Immature natural killer cell (primary cell): Measurements from ENCODE around the gene RELT. TPM values are rescaled to one million over a fixed set of nuclear protein-coding genes. Genes with fewer than 3 reads are reported as not detected.
A peak's percentile ranks its signal among the peaks of the same experiment; 100 is the strongest.

Experiments
- DNase-seq, 3 donors: peaks; one replicate each; pipeline ENCODE4 v3.0.0; 2022; ENCODE audit warnings: mixed read lengths in 1 of 3
- H3K27ac Mint-ChIP-seq, 6 donors: one replicate each; pipeline ENCODE4 v1.8.0; 2020; ENCODE audit warnings: mixed read lengths in 6 of 6, mild to moderate bottlenecking in 5 of 6, inconsistent platforms in 4 of 6, moderate library complexity in 3 of 6
- H3K27me3 Mint-ChIP-seq, 3 donors: one replicate each; pipeline ENCODE4 v1.8.0; 2020 to 2021; ENCODE audit warnings: low read depth in 3 of 3, mild to moderate bottlenecking in 3 of 3, mixed read lengths in 3 of 3, moderate library complexity in 3 of 3, inconsistent platforms in 1 of 3
- H3K36me3 Mint-ChIP-seq, 3 donors: one replicate each; pipeline ENCODE4 v1.8.0; 2020; ENCODE audit warnings: mixed read lengths in 3 of 3, inconsistent platforms in 2 of 3, mild to moderate bottlenecking in 2 of 3
- H3K4me1 Mint-ChIP-seq, 2 donors: one replicate each; pipeline ENCODE4 v1.8.0; 2020; ENCODE audit warnings: inconsistent platforms in 2 of 2, mild to moderate bottlenecking in 2 of 2, mixed read lengths in 2 of 2, moderate library complexity in 1 of 2
- H3K4me3 Mint-ChIP-seq, 5 donors: one replicate each; pipeline ENCODE4 v1.8.0; 2020; ENCODE audit warnings: mild to moderate bottlenecking in 5 of 5, mixed read lengths in 5 of 5, inconsistent platforms in 3 of 5, moderate library complexity in 3 of 5
- H3K9me3 Mint-ChIP-seq, 6 donors: one replicate each; pipeline ENCODE4 v1.8.0; 2020; ENCODE audit warnings: mild to moderate bottlenecking in 6 of 6, mixed read lengths in 6 of 6, inconsistent platforms in 4 of 6, moderate library complexity in 3 of 6
- polyA plus RNA-seq, 3 donors: library from polyadenylated mRNA; unstranded; fragments of 300-500 nt; fragmentation: Illumina TruSeq; gene quantifications; one replicate each; pipeline ENCODE4 v1.2.3, GENCODE V29; 2021

Gene RELT
- polyA plus RNA-seq, 3 donors from 2014 or later = 2.8 to 5.4 (median 3.6) TPM

DNA sequence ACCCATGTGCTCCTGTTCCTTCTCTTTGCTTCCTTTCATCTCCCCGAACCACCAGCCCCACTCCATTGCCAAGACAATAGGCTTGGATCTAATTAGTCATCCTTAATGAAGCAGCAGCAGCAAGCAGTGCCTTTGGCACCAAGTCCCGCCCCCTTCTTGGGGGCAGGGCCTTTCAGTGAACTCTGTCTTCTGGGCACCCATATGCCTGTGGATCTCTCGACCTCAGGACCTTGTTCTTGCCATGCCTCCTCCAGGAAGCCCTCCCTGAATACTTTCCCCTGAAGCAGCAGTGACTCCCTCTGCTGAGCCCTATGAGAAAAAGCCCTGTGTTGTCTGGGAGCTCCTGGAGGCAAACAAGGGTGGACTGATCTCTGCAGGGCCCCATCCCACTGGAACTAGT, 36.0 kb upstream of the RELT start:
- H3K27me3 Mint-ChIP-seq = peaks cover 4 to 8% (median 6%) of the 10 kb centered on the region in 3 donors
- no peaks in the 10 kb centered on the region for H3K4me1 Mint-ChIP-seq
- DNase-seq = no peak
- H3K9me3 Mint-ChIP-seq = no peaks in the 10 kb centered on the region
- no peaks in the 10 kb centered on the region for H3K36me3 Mint-ChIP-seq
- H3K27ac Mint-ChIP-seq = peak overlapping the region in 1 of 6 donors; percentile 74
- H3K4me3 Mint-ChIP-seq = no peak overlapping the region

DNA sequence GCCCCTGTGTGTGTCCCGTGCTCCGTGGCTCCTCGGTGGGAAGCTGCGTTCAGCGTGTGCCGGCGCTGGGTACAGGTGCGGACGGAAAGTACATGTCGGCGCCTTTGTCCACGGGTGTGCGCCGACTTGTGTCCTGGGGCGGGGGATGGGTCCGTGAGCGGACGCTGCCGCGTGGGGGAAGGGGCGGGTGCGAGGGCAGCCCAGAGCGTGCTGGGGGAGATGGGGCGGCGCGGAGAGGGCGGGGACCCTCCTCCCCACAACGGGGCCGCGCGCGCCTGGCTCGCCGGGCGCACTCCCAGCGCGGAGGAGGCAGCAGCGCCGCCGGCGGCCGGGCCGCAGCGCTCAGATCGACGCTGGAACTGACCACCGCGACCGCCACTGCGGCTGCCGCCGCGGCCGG, 33.6 kb upstream of the RELT start:
- Mint-ChIP-seq H3K36me3 (no peaks in the 10 kb centered on the region), H3K27ac (no peak overlapping the region), H3K4me3 (no peak overlapping the region), H3K9me3 (no peaks in the 10 kb centered on the region), H3K27me3 (peaks cover 1 to 6% (median 5%) of the 10 kb centered on the region in 3 donors), H3K4me1 (no peaks in the 10 kb centered on the region)
- DNase-seq = no peak

DNA sequence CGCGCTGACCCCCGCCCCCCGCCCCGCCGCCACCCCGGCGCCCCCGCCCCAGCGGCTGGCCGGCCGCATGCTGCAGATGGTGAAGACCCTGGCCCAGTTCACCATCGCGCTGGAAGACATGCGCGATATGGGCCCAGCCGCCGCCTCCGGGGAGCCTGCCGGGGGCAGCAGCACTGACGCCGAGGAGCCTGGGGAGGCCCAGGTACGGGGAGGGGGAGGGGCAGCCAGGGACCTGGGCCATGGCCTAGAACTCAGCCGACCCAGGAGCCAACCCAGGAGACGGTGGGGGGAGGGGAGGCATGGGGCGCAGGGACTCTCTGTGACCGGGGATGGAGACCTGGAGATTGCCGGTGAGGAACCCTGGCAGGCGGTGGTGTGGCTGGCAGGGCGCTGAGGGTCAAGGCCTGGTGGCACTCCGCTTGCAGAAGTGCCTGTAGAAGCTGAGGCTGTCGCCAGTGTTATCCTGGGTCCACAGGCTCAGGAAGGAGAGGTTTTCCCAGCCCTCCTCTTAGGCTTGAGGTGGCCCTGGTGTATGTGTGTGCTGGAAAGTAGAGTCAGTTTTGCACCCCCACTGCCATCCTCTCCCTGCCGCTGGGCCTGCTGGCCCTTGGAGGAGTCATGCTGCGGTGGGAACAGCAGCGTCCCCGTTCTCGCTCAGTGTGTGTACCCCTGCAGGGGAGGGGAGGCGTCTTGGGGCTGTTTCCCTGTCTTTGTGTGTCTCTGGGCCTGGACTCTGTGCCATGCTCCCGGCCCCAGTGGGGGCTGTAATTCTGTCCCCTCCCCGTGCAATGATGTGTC, 32.9 kb upstream of the RELT start:
- H3K9me3 Mint-ChIP-seq = no peaks in the 10 kb centered on the region
- H3K27me3 Mint-ChIP-seq = peaks cover 0 to 6% (median 5%) of the 10 kb centered on the region in 3 donors
- no peaks in the 10 kb centered on the region for H3K36me3 Mint-ChIP-seq
- no peak overlapping the region for H3K27ac Mint-ChIP-seq
- no peaks in the 10 kb centered on the region for H3K4me1 Mint-ChIP-seq
- H3K4me3 Mint-ChIP-seq = no peak overlapping the region
- no peak for DNase-seq

DNA sequence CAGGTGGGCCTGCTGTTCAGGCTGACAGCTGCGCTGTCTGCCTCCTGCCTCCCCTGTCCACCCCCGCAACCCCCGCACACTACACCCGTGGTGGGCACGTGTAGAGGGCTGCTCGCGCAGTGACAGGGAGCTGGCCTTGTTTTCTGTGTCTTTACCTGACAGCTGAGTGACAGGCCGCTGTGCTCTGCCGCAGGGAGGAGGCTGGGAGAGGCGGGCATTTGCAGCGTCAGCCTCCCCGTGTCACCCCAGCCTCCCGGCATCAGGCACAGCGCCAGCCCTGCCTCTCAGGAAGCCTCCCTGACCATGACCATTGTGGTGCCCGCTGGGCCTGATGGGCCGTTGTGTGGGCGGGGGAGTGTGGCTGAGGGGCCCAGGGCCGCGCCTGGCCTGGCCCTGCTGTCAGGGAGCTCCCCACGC, 32.0 kb upstream of the RELT start:
- peaks cover 3 to 8% (median 7%) of the 10 kb centered on the region in 3 donors for H3K27me3 Mint-ChIP-seq
- H3K27ac Mint-ChIP-seq = no peak overlapping the region
- no peak for DNase-seq
- no peaks in the 10 kb centered on the region for H3K4me1 Mint-ChIP-seq
- no peaks in the 10 kb centered on the region for H3K36me3 Mint-ChIP-seq
- no peaks in the 10 kb centered on the region for H3K9me3 Mint-ChIP-seq
- H3K4me3 Mint-ChIP-seq = no peak overlapping the region

GRCh38 chr11:73345481-73346160, 30.6 kb upstream of the RELT start:
- H3K4me1 Mint-ChIP-seq = no peaks in the 10 kb centered on the region
- H3K9me3 Mint-ChIP-seq = no peaks in the 10 kb centered on the region
- H3K27ac Mint-ChIP-seq = no peak overlapping the region
- DNase-seq = no peak
- H3K36me3 Mint-ChIP-seq = no peaks in the 10 kb centered on the region
- no peak overlapping the region for H3K4me3 Mint-ChIP-seq
- peaks cover 3 to 8% (median 6%) of the 10 kb centered on the region in 3 donors for H3K27me3 Mint-ChIP-seq

DNA sequence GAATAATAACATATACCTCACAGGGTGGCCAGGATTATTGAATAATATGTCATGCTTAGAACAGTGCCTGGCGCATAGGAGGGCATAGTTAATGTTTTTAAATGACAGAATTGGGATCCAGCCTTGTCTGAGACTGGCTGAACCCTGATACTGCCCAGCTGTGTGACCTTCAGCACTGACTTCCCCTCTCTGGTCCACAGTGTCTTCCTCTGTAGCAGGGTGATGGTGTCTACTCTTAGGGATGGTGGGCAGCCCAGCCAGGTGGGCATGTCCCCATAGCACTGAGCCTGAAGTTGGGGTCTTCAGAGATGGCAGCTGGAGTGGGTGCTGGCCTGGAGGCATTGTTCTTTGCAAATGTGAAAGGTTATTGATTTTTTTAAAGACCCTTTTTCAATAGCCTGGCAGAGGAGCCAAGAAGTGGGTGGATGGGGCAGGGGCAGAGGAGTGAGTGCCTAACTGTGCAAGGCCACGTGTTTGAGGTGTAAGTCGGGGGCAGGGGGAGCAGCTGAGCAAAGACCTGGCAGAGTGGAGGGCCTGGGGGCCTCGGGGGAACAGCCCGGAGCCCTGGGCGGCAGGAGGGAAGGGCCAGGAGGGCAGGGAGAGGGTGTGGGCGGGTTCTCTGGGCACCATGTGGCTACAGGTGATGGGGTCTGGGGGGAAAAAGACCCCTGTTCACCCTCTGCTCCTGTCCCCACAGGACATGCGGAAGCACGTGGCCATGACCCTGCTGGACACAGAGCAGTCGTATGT, 29.8 kb upstream of the RELT start:
- Mint-ChIP-seq H3K27ac (no peak overlapping the region), H3K9me3 (no peaks in the 10 kb centered on the region), H3K4me1 (peaks cover 0 to 4% of the 10 kb centered on the region in 2 donors), H3K27me3 (peaks cover 3 to 9% (median 6%) of the 10 kb centered on the region in 3 donors), H3K36me3 (no peaks in the 10 kb centered on the region), H3K4me3 (no peak overlapping the region)
- no peak for DNase-seq

DNA sequence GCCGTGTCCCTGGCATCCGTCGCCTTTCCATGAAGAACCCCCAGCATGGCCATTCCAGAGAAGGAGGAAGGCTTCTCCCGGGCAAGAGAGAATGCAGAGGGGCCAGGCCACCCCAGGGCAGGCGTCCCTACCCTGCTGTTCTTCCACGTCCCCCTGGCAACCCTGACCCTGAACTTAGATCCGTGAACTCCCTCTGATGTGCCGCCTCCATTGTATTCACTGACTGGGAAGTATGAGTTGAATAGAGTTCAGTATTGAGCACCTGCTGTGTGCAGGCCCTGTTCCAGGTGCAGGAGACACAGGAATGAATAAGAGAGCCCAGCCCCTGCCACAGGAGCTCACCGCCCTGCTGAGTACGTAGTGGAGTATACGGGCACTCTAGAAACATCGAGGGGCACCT, 29.1 kb upstream of the RELT start:
- no peaks in the 10 kb centered on the region for H3K9me3 Mint-ChIP-seq
- peaks cover 3 to 6% (median 4%) of the 10 kb centered on the region in 3 donors for H3K27me3 Mint-ChIP-seq
- H3K4me3 Mint-ChIP-seq = no peak overlapping the region
- H3K27ac Mint-ChIP-seq = no peak overlapping the region
- H3K4me1 Mint-ChIP-seq = peaks cover 0 to 6% of the 10 kb centered on the region in 2 donors
- H3K36me3 Mint-ChIP-seq = no peaks in the 10 kb centered on the region
- no peak for DNase-seq

DNA sequence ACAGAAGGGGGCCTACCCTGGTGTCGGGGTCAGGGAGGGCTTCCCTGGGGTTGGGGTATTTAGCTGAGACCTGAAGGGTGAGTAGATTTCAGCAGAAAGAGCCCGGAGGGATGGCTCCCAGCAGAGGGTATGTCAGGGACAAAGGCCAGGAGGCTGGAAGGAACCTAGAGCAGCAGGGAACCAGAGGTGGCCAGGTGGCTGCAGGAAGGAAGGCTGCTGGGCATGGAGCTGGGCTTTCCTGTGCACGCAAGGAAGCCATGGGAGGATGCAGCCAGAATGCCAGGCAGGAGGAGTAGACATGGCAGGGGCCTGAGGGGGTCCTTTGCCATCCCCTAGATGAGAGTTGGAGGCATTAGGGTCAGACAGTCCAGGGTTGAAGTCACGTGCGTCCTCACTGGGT, 27.4 kb upstream of the RELT start:
- no peak for DNase-seq
- H3K36me3 Mint-ChIP-seq = no peaks in the 10 kb centered on the region
- H3K9me3 Mint-ChIP-seq = no peaks in the 10 kb centered on the region
- H3K4me3 Mint-ChIP-seq = no peak overlapping the region
- no peak overlapping the region for H3K27ac Mint-ChIP-seq
- peaks cover 3 to 6% (median 4%) of the 10 kb centered on the region in 3 donors for H3K27me3 Mint-ChIP-seq
- H3K4me1 Mint-ChIP-seq = peaks cover 0 to 6% of the 10 kb centered on the region in 2 donors

DNA sequence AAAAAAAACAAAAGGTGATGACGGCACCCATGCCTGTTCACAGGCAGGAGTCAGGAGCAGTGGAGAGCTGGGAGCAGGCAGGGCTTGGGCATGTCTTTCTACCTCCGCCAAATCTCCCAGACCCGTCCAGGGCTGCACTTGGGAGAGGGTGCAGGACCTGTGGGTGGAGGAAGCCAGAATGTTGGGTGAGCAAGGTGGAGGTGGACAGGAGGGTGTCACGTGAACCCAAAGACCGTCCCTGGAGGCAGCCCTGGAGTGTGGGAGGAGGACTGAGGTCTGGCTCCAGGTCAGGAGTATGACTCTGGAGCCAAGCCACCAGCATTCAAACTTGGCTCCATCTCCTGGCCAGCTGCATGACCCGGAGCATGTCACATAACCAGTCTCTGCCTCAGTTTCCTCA, 26.6 kb upstream of the RELT start:
- DNase-seq = no peak
- Mint-ChIP-seq H3K9me3 (no peaks in the 10 kb centered on the region), H3K27me3 (peaks cover 3 to 6% (median 4%) of the 10 kb centered on the region in 3 donors), H3K27ac (no peak overlapping the region), H3K4me1 (peaks cover 0 to 6% of the 10 kb centered on the region in 2 donors), H3K4me3 (no peak overlapping the region), H3K36me3 (no peaks in the 10 kb centered on the region)

DNA sequence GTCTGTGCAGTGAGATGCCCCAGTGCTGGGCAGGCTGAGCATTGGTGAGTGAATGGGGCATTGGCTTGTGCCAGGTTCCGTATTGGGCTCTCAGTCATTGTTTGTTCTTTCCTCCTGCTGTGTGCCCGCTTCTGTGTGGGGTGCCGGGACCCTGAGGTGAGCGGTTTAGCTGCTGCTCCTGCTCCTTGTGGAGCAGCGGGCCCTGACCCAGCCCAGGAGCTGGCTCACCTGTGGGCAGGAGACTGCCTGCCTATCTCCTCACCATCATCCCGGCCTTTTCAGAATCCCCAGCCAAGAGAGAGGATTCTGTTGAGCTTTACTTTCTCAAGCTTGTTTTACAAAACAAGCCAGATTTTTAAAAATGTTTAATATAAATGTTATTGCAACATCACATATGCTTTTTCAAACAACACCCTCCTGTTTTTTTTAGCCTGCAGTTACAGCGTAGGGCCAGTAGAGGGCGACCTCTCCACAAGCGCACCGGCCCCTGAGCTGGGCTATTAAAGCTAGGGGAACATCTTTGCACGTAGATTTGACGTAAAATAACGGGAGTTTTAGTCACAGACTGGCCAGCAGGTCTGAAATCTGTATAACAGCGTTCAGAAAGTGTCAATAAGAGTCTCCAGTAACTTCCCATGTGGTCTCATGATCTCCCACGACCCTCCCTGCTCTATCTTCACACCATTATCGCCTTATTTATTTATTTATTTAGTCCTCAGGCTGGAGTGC, 25.1 kb upstream of the RELT start:
- H3K27me3 Mint-ChIP-seq = peaks cover 3 to 6% (median 4%) of the 10 kb centered on the region in 3 donors
- peak overlapping the region in 4 of 6 donors; percentile 26 to 46 (median 38) for H3K27ac Mint-ChIP-seq
- H3K4me1 Mint-ChIP-seq = peaks cover 0 to 6% of the 10 kb centered on the region in 2 donors
- DNase-seq = peak; percentile 65 to 76 (median 70)
- H3K4me3 Mint-ChIP-seq = no peak overlapping the region
- no peaks in the 10 kb centered on the region for H3K36me3 Mint-ChIP-seq
- H3K9me3 Mint-ChIP-seq = no peaks in the 10 kb centered on the region

DNA sequence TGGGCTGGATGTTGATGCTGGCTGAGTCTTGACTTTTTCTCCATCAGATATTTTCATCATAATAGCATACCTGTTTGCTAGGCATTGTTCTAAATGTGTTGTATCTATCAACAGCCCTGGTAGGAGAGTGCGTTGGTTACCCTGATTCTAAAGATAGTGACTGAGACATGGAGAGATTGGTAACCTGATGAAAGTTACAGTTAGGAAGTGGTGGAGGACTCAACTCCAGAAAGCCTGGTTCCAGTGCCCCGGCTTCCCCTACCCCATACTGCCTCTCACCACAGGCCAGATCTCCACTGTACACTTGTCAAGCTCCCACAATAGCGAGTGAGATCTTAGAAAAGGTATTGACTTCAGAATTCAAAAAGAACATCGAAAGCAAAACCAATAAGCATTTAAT, 22.8 kb upstream of the RELT start:
- Mint-ChIP-seq H3K27ac (peak overlapping the region in 1 of 6 donors; percentile 4), H3K4me1 (peaks cover 0 to 6% of the 10 kb centered on the region in 2 donors), H3K27me3 (peaks cover 3 to 5% (median 4%) of the 10 kb centered on the region in 3 donors), H3K4me3 (no peak overlapping the region), H3K9me3 (no peaks in the 10 kb centered on the region), H3K36me3 (no peaks in the 10 kb centered on the region)
- DNase-seq = no peak

DNA sequence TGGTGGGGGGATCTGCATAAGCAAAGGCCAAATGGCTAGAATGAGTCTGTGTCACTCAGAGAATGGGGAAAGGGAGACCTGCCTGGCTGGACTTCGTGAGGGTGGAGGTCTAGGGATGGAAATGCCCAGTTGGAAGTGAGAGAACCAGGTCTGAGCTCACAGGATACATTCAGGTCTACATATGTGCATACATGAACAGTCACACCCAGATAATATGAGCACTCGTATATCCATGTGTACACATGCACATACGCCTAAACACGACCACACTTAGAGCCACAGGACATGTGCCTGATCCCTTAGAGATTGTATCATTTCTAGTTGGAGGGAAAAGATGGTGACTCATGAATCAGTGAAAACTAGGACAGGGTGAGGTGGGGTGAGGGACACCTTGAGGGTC, 21.1 kb upstream of the RELT start:
- Mint-ChIP-seq H3K9me3 (no peaks in the 10 kb centered on the region), H3K27me3 (peaks cover 1 to 2% (median 2%) of the 10 kb centered on the region in 3 donors), H3K4me1 (peaks cover 0 to 6% of the 10 kb centered on the region in 2 donors), H3K4me3 (no peak overlapping the region), H3K27ac (peak overlapping the region in 1 of 6 donors; percentile 41), H3K36me3 (no peaks in the 10 kb centered on the region)
- DNase-seq = no peak
